Ovary (tissue), 9 donors: ENCODE measurements around the gene FNIP1. TPM values are rescaled to one million over a fixed set of nuclear protein-coding genes. Genes with fewer than 3 reads are reported as not detected.

ENCODE experiments used
- DNase-seq, 5 donors: peaks; one replicate each; pipeline ENCODE4 v3.0.0-alpha.2; 2019 to 2020
- H3K27ac ChIP-seq, 2 donors: fragments of 200-600 bp; one replicate each; pipeline versions ENCODE4 v1.5.1 to v1.8.0; 2019 to 2022
- H3K27me3 ChIP-seq: fragments of 200-600 bp; one replicate; pipeline ENCODE4 v1.8.0; 2022
- H3K36me3 ChIP-seq: fragments of 200-600 bp; sonication (generic); one replicate; pipeline ENCODE4 v1.5.1; 2019
- H3K4me1 ChIP-seq: one replicate; pipeline ENCODE4 v1.8.1; 2013; ENCODE audit warnings: mild to moderate bottlenecking, moderate library complexity; ENCODE audit not compliant: insufficient read depth
- H3K4me3 ChIP-seq: fragments of 200-600 bp; sonication (generic); one replicate; pipeline ENCODE4 v1.5.1; 2017
- H3K9me3 ChIP-seq, 2 donors: fragments of 200-600 bp in 1 of 2; sonication (generic) in 1 of 2; one replicate each; pipeline versions ENCODE4 v1.5.1 to v1.8.1; 2013 to 2019; ENCODE audit warnings: mild to moderate bottlenecking in 1 of 2, moderate library complexity in 1 of 2
- EP300 ChIP-seq: sonication (generic); formaldehyde crosslinking; IDR thresholded peaks from one replicate; pipeline ENCODE4 v1.6.1; 2017; ENCODE audit warnings: antibody characterized with exemption
- POLR2A ChIP-seq: fragments of 450-650 bp; IDR thresholded peaks from one replicate; pipeline ENCODE4 v1.6.1; 2017; ENCODE audit warnings: antibody characterized with exemption, mild to moderate bottlenecking, moderate library complexity
- WGBS, 3 donors: extraction: QIAGEN DNeasy Blood & Tissue Kit in 1 of 3; methylation state at CpG; one replicate each; pipeline versions ENCODE4 v1.1.5 to v1.1.7; 2013 to 2017; 5-methylcytosine and 5-hydroxymethylcytosine counted together
- intact Hi-C, 4 donors: fragments of 100-400 bp; cut with DNase I; formaldehyde crosslinking; loops; one replicate each; pipeline versions ENCODE4 v1.11.0 to v1.15.1; 2022 to 2023
- polyA plus RNA-seq, 2 donors: library from polyadenylated mRNA; stranded (reverse); fragments of 200-250 nt in 1 of 2; fragments of 350-450 nt in 1 of 2; fragmentation: Illumina TruSeq in 1 of 2; extraction: RNeasy Lipid Tissue Mini Kit (QIAGEN cat#74804) in 1 of 2; gene quantifications; one replicate each; pipeline ENCODE4 v1.2.3, GENCODE V29; 2013 to 2014
- total RNA-seq, 7 donors: library from RNA; depleted of rRNA in 2 of 7; stranded (reverse); fragments of >200 nt in 2 of 7; fragmentation: NEBNext Ultra II Directional in 3 of 7; extraction: Animal tissue kit (Norgen Biotek cat#: 25700) in 3 of 7; gene quantifications; one replicate each; pipeline versions ENCODE4 v1.1.0 to v1.2.4, GENCODE V29; 2016 to 2023
- TF ChIP-seq, protein P1 (sequence below), 3 donors: fragments of 450-650 bp in 2 of 3; fragments of 200-600 bp in 1 of 3; IDR thresholded peaks; one replicate each; pipeline versions ENCODE4 v1.5.1 to v1.8.0; 2016 to 2022; ENCODE audit warnings: antibody characterized with exemption in 3 of 3, mild to moderate bottlenecking in 1 of 3
- donor health status: DM: no; HTN: no; CAD: no; lungs with moderate emphysema.
- donor health status: DM: no; HTN: no; CAD: no.
- donor health status: Bipolar disorder and iron deficiency.
- donor health status: DM: yes; HTN: yes; CAD: no.
- donor health status: DM: no; HTN: no; CAD: no.
- donor health status: DM: yes; HTN: yes; CAD: no.

Gene FNIP1
- total and polyA plus RNA-seq, 9 donors: 7.2 to 52.7 (median 39.4) TPM

GRCh38 chr5:131647048-131647769 lies 149.6 kb downstream of the FNIP1 start:
- H3K4me3 ChIP-seq: no peak overlapping the region
- no peak for DNase-seq
- H3K9me3 ChIP-seq: no peaks in the 10 kb centered on the region
- no peak for TF ChIP-seq EP300
- TF ChIP-seq, protein P1, sequence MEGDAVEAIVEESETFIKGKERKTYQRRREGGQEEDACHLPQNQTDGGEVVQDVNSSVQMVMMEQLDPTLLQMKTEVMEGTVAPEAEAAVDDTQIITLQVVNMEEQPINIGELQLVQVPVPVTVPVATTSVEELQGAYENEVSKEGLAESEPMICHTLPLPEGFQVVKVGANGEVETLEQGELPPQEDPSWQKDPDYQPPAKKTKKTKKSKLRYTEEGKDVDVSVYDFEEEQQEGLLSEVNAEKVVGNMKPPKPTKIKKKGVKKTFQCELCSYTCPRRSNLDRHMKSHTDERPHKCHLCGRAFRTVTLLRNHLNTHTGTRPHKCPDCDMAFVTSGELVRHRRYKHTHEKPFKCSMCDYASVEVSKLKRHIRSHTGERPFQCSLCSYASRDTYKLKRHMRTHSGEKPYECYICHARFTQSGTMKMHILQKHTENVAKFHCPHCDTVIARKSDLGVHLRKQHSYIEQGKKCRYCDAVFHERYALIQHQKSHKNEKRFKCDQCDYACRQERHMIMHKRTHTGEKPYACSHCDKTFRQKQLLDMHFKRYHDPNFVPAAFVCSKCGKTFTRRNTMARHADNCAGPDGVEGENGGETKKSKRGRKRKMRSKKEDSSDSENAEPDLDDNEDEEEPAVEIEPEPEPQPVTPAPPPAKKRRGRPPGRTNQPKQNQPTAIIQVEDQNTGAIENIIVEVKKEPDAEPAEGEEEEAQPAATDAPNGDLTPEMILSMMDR (IDR thresholded peaks at IDR 0.05): no peak
- no peaks in the 10 kb centered on the region for H3K27me3 ChIP-seq
- no peaks in the 10 kb centered on the region for H3K36me3 ChIP-seq
- WGBS, 3 donors: 88 to 91% (median 91%) methylated on average over 10 of the region's 10 CpGs
- no peaks in the 10 kb centered on the region for H3K4me1 ChIP-seq
- intact Hi-C loops: no loop called here
- no peak overlapping the region for H3K27ac ChIP-seq

DNA sequence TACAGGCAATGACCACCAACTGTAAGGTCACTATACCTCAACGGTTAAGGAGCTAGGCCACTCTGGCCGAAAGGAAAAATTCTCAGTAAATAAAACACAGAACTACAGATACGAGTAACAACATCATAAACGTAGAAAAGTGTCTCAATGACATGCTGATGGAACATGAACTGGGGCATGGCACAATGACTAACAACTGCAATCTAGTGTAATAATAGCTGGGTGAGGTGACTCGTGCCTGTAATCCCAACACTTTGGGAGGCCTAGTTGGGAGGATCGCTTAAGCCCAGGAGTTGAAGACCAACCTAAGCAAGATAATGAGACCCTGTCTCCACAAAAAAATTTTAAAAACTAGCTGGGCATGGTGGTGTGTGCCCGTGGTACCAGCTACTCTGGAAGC lies 152.0 kb downstream of the FNIP1 start:
- no peaks in the 10 kb centered on the region for H3K36me3 ChIP-seq
- DNase-seq: no peak
- no peak overlapping the region for H3K4me3 ChIP-seq
- TF ChIP-seq, protein P1 (IDR thresholded peaks at IDR 0.05): no peak
- TF ChIP-seq EP300 (no peak), POLR2A (no peak)
- no peak overlapping the region for H3K27ac ChIP-seq
- H3K4me1 ChIP-seq: no peaks in the 10 kb centered on the region
- no peaks in the 10 kb centered on the region for H3K27me3 ChIP-seq
- intact Hi-C loops: no loop called here
- 90 to 94% (median 93%) methylated on average over 7 of the region's 7 CpGs for WGBS, 3 donors
- H3K9me3 ChIP-seq: no peaks in the 10 kb centered on the region

- DNase-seq: no peak
- Histone ChIP-seq H3K36me3 (no peaks in the 10 kb centered on the region), H3K4me1 (no peaks in the 10 kb centered on the region), H3K9me3 (no peaks in the 10 kb centered on the region), H3K4me3 (no peak overlapping the region), H3K27me3 (no peaks in the 10 kb centered on the region), H3K27ac (no peak overlapping the region)
- TF ChIP-seq EP300 (no peak), POLR2A (no peak)
- TF ChIP-seq, protein P1 (IDR thresholded peaks at IDR 0.05): no peak
- intact Hi-C loops: no loop called here
- WGBS, 3 donors: 82 to 91% (median 83%) methylated on average over 1 of the region's 1 CpG
Observed at GRCh38 chr5:131644370-131644769, 152.4 kb downstream of the FNIP1 start.

- intact Hi-C loops: no loop called here
- Histone ChIP-seq H3K9me3 (no peaks in the 10 kb centered on the region), H3K36me3 (no peaks in the 10 kb centered on the region), H3K27ac (no peak overlapping the region), H3K4me1 (no peaks in the 10 kb centered on the region), H3K4me3 (no peak overlapping the region), H3K27me3 (no peaks in the 10 kb centered on the region)
- DNase-seq: no peak
- TF ChIP-seq, protein P1 (IDR thresholded peaks at IDR 0.05): no peak
- no peak for TF ChIP-seq EP300
- TF ChIP-seq POLR2A: no peak
- WGBS, 3 donors: 92 to 99% (median 97%) methylated on average over 1 of the region's 1 CpG
Observed at GRCh38 chr5:131641494-131641893, 155.3 kb downstream of the FNIP1 start.
